Upper lobe of right lung (tissue), 1 donor: ENCODE data around the gene OSTC. TPM values are rescaled to one million over a fixed set of nuclear protein-coding genes. Genes with fewer than 3 reads are reported as not detected.

Experiments
- ATAC-seq: fragments of 200-7000 bp; cut with Tn5 transposase; one replicate; pipeline ENCODE4 v1.9.1; 2020; ENCODE audit warnings: mild to moderate bottlenecking, moderate library complexity
- DNase-seq: peaks from one replicate; pipeline ENCODE4 v3.0.0-alpha.2; 2020
- H3K27ac ChIP-seq: fragments of 200-600 bp; one replicate; pipeline ENCODE4 v1.8.0; 2022
- H3K27me3 ChIP-seq: fragments of 200-600 bp; one replicate; pipeline ENCODE4 v1.8.0; 2022; ENCODE audit warnings: mild to moderate bottlenecking
- H3K36me3 ChIP-seq: fragments of 200-600 bp; one replicate; pipeline ENCODE4 v1.8.0; 2022
- H3K4me1 ChIP-seq: fragments of 200-600 bp; one replicate; pipeline ENCODE4 v1.8.0; 2022
- H3K4me3 ChIP-seq: fragments of 200-600 bp; one replicate; pipeline ENCODE4 v1.8.0; 2022; ENCODE audit warnings: mild to moderate bottlenecking
- H3K9me3 ChIP-seq: fragments of 200-600 bp; one replicate; pipeline ENCODE4 v1.8.0; 2022
- intact Hi-C: fragments of 100-400 bp; cut with DNase I; formaldehyde crosslinking; loops from one replicate; pipeline ENCODE4 v1.11.0; 2022
- total RNA-seq: library from RNA; stranded (reverse); fragmentation: NEBNext Ultra II Directional; extraction: Animal tissue kit (Norgen Biotek cat#: 25700); gene quantifications from one replicate; pipeline ENCODE4 v1.2.1, GENCODE V29; 2021
- TF ChIP-seq, protein P1 (sequence below): fragments of 200-600 bp; IDR thresholded peaks from one replicate; pipeline ENCODE4 v1.8.0; 2022; ENCODE audit warnings: antibody characterized with exemption
- donor health status: DM: no; HTN: yes; CAD: no; lungs with severe emphysema.

Gene OSTC
- total RNA-seq, 1 donor from 2014 or later: 72.8 TPM

DNA sequence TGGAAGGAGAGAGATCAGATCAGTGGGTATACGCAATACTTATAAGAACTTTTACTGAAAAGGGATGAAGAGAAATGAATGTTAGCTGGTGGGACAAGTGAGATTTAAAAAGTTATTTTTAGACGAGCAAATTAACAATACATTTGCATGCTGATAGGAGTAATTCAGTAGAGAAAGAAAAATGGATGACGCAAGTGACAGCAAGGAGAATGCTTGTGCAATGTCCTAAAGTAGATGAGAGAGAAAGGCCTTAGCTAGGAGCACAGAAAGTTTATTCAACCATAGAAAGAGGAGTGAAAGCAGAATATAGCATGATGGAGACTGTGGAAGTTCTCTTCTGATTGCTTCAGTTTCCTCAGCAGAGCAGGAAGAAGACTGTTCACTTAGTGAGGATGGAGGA is 45.8 kb downstream of the OSTC start:
- TF ChIP-seq, protein P1, sequence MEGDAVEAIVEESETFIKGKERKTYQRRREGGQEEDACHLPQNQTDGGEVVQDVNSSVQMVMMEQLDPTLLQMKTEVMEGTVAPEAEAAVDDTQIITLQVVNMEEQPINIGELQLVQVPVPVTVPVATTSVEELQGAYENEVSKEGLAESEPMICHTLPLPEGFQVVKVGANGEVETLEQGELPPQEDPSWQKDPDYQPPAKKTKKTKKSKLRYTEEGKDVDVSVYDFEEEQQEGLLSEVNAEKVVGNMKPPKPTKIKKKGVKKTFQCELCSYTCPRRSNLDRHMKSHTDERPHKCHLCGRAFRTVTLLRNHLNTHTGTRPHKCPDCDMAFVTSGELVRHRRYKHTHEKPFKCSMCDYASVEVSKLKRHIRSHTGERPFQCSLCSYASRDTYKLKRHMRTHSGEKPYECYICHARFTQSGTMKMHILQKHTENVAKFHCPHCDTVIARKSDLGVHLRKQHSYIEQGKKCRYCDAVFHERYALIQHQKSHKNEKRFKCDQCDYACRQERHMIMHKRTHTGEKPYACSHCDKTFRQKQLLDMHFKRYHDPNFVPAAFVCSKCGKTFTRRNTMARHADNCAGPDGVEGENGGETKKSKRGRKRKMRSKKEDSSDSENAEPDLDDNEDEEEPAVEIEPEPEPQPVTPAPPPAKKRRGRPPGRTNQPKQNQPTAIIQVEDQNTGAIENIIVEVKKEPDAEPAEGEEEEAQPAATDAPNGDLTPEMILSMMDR: no peak
- Histone ChIP-seq H3K4me1 (no peaks in the 10 kb centered on the region), H3K4me3 (no peak overlapping the region), H3K36me3 (no peaks in the 10 kb centered on the region), H3K9me3 (no peaks in the 10 kb centered on the region), H3K27me3 (no peaks in the 10 kb centered on the region), H3K27ac (no peak overlapping the region)
- intact Hi-C loops: no loop called here
- ATAC-seq: no peak
- no peak for DNase-seq

DNA sequence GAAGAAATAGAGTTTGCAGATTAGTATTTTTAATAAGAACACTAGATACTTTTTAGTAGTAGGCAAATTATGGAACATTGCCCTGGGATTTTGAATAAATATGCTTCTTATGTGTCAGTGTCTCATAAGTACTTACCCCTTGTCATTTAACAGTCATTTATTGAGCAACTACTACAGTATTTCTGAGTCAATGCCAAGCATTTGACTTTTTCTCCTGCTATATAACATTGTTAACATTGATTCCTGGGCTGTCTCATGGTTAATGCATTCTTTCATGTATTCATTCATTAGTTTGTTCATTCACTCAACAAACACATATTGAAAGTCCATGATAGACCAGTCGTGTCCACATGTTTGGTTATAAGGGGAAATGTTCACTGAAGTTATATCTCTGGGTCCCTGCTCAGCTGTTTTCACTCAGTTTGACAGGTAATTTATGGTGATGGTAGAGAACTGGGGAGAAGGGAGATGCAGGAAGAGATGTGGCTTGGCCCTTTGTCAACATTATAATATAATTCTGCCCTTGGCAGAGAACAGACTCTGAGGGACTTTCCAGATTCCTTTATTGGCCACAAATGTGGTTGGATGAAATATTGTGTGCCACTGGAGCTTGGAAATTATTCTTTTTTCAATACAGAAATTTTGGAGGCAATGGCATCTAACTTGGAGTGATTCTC is 49.8 kb downstream of the OSTC start:
- H3K27ac ChIP-seq: no peak overlapping the region
- no peaks in the 10 kb centered on the region for H3K36me3 ChIP-seq
- H3K27me3 ChIP-seq: no peaks in the 10 kb centered on the region
- H3K4me3 ChIP-seq: no peak overlapping the region
- DNase-seq: no peak
- intact Hi-C loops: no loop called here
- no peaks in the 10 kb centered on the region for H3K9me3 ChIP-seq
- no peak for ATAC-seq
- TF ChIP-seq, protein P1: no peak
- no peaks in the 10 kb centered on the region for H3K4me1 ChIP-seq

DNA sequence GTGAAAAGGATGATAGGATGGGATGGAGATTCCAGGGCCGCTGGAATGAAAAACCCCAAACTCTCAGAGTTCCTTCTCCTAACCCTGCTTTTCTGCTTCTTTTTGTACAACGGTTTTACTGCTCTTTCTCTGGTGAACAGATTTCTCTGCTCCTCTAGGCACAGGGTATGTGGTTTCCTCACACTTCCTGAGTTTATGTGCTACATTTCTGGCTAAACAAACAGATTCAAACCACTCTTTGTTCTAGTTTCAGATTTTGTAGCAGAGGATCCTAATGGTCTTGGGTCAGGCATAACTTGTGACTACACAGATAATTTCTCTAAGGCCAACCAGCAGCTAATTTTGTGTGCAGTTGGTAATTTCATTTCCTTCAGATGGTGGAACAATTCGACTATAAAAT is 52.6 kb downstream of the OSTC start:
- Histone ChIP-seq H3K4me3 (no peak overlapping the region), H3K36me3 (no peaks in the 10 kb centered on the region), H3K27me3 (no peaks in the 10 kb centered on the region), H3K27ac (no peak overlapping the region), H3K4me1 (no peaks in the 10 kb centered on the region), H3K9me3 (no peaks in the 10 kb centered on the region)
- intact Hi-C loops: no loop called here
- DNase-seq (no peak), ATAC-seq (no peak)
- TF ChIP-seq, protein P1: no peak

DNA sequence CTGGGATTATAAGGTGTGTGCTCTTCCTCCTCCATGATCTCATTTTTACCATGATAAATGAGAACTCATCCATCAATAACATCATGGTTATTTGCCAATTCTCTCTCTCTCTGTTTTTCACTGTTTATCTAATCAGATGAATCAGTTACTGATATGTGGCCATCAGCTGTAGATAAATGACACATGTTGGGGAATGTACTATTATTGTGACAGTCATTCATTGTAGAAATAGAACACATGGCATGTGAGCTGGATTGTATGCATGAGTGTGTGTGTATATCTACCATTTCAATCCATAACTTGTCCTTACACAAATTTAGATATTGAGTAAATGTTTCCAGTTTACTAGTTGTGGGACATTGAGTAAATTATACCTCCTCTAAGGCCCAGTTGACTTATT is 53.0 kb downstream of the OSTC start:
- H3K36me3 ChIP-seq: no peaks in the 10 kb centered on the region
- no peak for ATAC-seq
- no peak for DNase-seq
- H3K27ac ChIP-seq: no peak overlapping the region
- no peaks in the 10 kb centered on the region for H3K9me3 ChIP-seq
- TF ChIP-seq, protein P1: no peak
- H3K27me3 ChIP-seq: no peaks in the 10 kb centered on the region
- H3K4me3 ChIP-seq: no peak overlapping the region
- intact Hi-C loops: no loop called here
- H3K4me1 ChIP-seq: no peaks in the 10 kb centered on the region

DNA sequence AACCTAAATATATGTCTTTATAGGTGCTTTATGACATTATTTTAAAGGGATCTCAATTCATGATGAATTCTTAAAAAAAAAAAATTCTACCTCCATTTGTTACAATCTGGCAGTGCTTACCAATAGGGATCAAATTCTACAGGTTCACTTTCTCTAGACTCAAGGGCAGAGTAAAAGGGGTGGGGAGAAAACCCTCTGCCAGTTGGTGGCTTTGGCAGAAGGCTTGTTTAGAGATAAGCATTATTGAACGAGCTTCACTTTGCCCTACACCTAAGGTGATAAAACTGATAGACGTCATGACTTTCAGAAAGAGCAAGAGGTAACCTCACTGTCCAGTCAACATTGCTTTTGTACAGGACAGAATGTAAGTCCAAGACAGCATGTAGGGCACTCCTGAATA is 53.6 kb downstream of the OSTC start:
- H3K4me3 ChIP-seq: no peak overlapping the region
- no peaks in the 10 kb centered on the region for H3K27me3 ChIP-seq
- no peak for ATAC-seq
- DNase-seq: no peak
- no peaks in the 10 kb centered on the region for H3K9me3 ChIP-seq
- TF ChIP-seq, protein P1: no peak
- H3K4me1 ChIP-seq: no peaks in the 10 kb centered on the region
- H3K36me3 ChIP-seq: no peaks in the 10 kb centered on the region
- no peak overlapping the region for H3K27ac ChIP-seq
- intact Hi-C loops: no loop called here

DNA sequence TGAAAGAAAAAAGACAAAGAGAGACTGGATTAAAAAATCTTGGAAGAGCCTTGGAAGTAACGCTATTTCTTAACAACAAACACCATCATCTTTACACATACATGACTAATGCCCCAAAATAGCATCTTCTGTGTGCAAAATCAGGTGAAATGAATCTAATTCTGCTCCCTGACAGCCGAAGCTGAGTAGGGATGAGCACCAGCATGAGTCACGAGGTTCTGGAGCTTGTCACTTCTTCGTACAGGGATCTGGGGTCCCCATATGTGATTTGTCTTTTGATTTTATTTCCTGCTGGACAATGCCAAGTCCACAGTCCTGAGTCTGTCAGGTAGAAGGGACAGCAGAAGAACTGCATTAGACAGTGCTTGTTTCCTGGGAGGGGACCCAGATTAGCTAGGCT is 55.9 kb downstream of the OSTC start:
- DNase-seq (no peak), ATAC-seq (no peak)
- Histone ChIP-seq H3K9me3 (no peaks in the 10 kb centered on the region), H3K4me1 (no peaks in the 10 kb centered on the region), H3K36me3 (no peaks in the 10 kb centered on the region), H3K4me3 (no peak overlapping the region), H3K27me3 (no peaks in the 10 kb centered on the region), H3K27ac (no peak overlapping the region)
- intact Hi-C loops: no loop called here
- TF ChIP-seq, protein P1: no peak
